ENCODE measurements around the gene ATMIN. TPM values are rescaled to one million over a fixed set of nuclear protein-coding genes. Genes with fewer than 3 reads are reported as not detected.

ATMIN gene
- total and polyA plus RNA-seq, 2 of the 13 experiments (the other 11 are each of a cell fraction or from before 2014, with no cell fraction given): 34.6 to 60.4 TPM

DNA sequence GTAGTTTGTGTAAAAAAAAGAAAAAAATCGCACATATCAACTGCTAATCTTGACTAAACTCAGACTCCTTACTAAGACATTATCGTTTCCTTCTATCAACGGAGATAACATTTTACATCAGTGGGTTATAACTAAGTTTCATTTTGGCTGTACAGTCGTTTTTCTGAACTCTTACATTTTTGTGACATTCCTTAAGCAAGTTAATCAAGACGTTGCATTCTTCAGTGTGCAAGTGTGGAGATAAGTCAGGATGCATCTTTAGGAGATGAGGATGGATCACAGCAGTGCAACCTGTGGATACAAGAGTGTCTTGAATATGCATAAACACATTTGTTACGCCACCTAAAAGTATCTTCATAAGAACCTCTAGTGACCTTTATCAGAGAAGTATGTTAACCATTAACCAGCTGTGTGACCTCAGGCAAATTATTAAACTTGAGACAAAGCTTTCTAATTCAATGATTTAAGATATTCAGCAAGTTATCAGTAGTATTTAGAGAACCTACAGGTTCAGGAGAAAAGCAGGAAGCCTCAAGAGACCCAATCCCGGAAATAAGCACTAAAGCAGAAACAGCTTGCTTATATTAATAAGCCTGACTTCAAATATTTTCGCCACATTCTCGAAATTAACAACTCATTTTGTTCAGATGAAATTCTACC, 38.4 kb upstream of the ATMIN start (continued):
- TF ChIP-seq, protein P1, sequence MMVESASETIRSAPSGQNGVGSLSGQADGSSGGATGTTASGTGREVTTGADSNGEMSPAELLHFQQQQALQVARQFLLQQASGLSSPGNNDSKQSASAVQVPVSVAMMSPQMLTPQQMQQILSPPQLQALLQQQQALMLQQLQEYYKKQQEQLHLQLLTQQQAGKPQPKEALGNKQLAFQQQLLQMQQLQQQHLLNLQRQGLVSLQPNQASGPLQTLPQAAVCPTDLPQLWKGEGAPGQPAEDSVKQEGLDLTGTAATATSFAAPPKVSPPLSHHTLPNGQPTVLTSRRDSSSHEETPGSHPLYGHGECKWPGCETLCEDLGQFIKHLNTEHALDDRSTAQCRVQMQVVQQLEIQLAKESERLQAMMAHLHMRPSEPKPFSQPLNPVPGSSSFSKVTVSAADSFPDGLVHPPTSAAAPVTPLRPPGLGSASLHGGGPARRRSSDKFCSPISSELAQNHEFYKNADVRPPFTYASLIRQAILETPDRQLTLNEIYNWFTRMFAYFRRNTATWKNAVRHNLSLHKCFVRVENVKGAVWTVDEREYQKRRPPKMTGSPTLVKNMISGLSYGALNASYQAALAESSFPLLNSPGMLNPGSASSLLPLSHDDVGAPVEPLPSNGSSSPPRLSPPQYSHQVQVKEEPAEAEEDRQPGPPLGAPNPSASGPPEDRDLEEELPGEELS (CRISPR knock-in tag; IDR thresholded peaks at IDR 0.05): peak; percentile 36; the same call in 1 of the 2 replicates
- TF ChIP-seq RBFOX2 (IDR thresholded peaks at IDR 0.05; ENCODE audit: low read depth, low read length) (0 out of 2 replicates have a peak, but pooled peaks have one; percentile 9), ZNF589 (CRISPR knock-in tag; conservative IDR thresholded peaks at IDR 0.05) (no peak), ZNF558 (CRISPR knock-in tag; IDR thresholded peaks at IDR 0.05; ENCODE audit: borderline replicate concordance) (no peak), ZNF263 (CRISPR knock-in tag; IDR thresholded peaks at IDR 0.05) (no peak), HMG20A (CRISPR knock-in tag; IDR thresholded peaks at IDR 0.05; ENCODE audit: borderline replicate concordance) (peak; percentile 23; the same call in 1 of the 2 replicates), ZFP36 (IDR thresholded peaks at IDR 0.05; ENCODE audit: borderline replicate concordance, low read depth, low read length, partially characterized antibody) (no peak), FOXP1 (IDR thresholded peaks at IDR 0.05) (no peak), FOXP1 (CRISPR knock-in tag; IDR thresholded peaks at IDR 0.05) (peak; percentile 67), PHF20 (CRISPR knock-in tag; IDR thresholded peaks at IDR 0.05) (no peak)
- TF ChIP-seq, protein P2, sequence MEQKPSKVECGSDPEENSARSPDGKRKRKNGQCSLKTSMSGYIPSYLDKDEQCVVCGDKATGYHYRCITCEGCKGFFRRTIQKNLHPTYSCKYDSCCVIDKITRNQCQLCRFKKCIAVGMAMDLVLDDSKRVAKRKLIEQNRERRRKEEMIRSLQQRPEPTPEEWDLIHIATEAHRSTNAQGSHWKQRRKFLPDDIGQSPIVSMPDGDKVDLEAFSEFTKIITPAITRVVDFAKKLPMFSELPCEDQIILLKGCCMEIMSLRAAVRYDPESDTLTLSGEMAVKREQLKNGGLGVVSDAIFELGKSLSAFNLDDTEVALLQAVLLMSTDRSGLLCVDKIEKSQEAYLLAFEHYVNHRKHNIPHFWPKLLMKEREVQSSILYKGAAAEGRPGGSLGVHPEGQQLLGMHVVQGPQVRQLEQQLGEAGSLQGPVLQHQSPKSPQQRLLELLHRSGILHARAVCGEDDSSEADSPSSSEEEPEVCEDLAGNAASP (CRISPR knock-in tag; IDR thresholded peaks at IDR 0.05; ENCODE audit: borderline replicate concordance): peak; percentile 72; the same call in 1 of the 2 replicates
- TF ChIP-seq, protein P3, sequence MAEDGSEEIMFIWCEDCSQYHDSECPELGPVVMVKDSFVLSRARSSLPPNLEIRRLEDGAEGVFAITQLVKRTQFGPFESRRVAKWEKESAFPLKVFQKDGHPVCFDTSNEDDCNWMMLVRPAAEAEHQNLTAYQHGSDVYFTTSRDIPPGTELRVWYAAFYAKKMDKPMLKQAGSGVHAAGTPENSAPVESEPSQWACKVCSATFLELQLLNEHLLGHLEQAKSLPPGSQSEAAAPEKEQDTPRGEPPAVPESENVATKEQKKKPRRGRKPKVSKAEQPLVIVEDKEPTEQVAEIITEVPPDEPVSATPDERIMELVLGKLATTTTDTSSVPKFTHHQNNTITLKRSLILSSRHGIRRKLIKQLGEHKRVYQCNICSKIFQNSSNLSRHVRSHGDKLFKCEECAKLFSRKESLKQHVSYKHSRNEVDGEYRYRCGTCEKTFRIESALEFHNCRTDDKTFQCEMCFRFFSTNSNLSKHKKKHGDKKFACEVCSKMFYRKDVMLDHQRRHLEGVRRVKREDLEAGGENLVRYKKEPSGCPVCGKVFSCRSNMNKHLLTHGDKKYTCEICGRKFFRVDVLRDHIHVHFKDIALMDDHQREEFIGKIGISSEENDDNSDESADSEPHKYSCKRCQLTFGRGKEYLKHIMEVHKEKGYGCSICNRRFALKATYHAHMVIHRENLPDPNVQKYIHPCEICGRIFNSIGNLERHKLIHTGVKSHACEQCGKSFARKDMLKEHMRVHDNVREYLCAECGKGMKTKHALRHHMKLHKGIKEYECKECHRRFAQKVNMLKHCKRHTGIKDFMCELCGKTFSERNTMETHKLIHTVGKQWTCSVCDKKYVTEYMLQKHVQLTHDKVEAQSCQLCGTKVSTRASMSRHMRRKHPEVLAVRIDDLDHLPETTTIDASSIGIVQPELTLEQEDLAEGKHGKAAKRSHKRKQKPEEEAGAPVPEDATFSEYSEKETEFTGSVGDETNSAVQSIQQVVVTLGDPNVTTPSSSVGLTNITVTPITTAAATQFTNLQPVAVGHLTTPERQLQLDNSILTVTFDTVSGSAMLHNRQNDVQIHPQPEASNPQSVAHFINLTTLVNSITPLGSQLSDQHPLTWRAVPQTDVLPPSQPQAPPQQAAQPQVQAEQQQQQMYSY (CRISPR knock-in tag; IDR thresholded peaks at IDR 0.05): peak; percentile 63; the same call in 1 of the 2 replicates
- TF ChIP-seq, protein P4, sequence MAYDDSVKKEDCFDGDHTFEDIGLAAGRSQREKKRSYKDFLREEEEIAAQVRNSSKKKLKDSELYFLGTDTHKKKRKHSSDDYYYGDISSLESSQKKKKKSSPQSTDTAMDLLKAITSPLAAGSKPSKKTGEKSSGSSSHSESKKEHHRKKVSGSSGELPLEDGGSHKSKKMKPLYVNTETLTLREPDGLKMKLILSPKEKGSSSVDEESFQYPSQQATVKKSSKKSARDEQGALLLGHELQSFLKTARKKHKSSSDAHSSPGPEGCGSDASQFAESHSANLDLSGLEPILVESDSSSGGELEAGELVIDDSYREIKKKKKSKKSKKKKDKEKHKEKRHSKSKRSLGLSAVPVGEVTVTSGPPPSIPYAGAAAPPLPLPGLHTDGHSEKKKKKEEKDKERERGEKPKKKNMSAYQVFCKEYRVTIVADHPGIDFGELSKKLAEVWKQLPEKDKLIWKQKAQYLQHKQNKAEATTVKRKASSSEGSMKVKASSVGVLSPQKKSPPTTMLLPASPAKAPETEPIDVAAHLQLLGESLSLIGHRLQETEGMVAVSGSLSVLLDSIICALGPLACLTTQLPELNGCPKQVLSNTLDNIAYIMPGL (CRISPR knock-in tag; IDR thresholded peaks at IDR 0.05; ENCODE audit: borderline replicate concordance in 1 of 2, low read depth in 1 of 2): 0 out of 4 replicates have a peak, but pooled peaks of 1 of the 2 experiments have one; percentile 23
- TF ChIP-seq, protein P5, sequence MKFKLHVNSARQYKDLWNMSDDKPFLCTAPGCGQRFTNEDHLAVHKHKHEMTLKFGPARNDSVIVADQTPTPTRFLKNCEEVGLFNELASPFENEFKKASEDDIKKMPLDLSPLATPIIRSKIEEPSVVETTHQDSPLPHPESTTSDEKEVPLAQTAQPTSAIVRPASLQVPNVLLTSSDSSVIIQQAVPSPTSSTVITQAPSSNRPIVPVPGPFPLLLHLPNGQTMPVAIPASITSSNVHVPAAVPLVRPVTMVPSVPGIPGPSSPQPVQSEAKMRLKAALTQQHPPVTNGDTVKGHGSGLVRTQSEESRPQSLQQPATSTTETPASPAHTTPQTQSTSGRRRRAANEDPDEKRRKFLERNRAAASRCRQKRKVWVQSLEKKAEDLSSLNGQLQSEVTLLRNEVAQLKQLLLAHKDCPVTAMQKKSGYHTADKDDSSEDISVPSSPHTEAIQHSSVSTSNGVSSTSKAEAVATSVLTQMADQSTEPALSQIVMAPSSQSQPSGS (CRISPR knock-in tag; IDR thresholded peaks at IDR 0.05): 0 out of 2 replicates have a peak, but pooled peaks have one; percentile 38
- TF ChIP-seq, protein P6, sequence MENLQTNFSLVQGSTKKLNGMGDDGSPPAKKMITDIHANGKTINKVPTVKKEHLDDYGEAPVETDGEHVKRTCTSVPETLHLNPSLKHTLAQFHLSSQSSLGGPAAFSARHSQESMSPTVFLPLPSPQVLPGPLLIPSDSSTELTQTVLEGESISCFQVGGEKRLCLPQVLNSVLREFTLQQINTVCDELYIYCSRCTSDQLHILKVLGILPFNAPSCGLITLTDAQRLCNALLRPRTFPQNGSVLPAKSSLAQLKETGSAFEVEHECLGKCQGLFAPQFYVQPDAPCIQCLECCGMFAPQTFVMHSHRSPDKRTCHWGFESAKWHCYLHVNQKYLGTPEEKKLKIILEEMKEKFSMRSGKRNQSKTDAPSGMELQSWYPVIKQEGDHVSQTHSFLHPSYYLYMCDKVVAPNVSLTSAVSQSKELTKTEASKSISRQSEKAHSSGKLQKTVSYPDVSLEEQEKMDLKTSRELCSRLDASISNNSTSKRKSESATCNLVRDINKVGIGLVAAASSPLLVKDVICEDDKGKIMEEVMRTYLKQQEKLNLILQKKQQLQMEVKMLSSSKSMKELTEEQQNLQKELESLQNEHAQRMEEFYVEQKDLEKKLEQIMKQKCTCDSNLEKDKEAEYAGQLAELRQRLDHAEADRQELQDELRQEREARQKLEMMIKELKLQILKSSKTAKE (CRISPR knock-in tag; IDR thresholded peaks at IDR 0.05; ENCODE audit: borderline replicate concordance): no peak
